Stimulated activated CD8-positive, alpha-beta memory T cell treated with anti-CD3 and anti-CD28 coated beads, Interleukin-12 subunit alpha, Interleukin-12 subunit beta, amount 100 ng/mL, for 24 hours (primary cell): ENCODE data around the gene PER1.

Source experiments
- DNase-seq: peaks from one replicate; pipeline ENCODE4 v3.0.0-alpha.2; 2020; ENCODE audit errors: extremely low read depth

The PER1 gene

DNA sequence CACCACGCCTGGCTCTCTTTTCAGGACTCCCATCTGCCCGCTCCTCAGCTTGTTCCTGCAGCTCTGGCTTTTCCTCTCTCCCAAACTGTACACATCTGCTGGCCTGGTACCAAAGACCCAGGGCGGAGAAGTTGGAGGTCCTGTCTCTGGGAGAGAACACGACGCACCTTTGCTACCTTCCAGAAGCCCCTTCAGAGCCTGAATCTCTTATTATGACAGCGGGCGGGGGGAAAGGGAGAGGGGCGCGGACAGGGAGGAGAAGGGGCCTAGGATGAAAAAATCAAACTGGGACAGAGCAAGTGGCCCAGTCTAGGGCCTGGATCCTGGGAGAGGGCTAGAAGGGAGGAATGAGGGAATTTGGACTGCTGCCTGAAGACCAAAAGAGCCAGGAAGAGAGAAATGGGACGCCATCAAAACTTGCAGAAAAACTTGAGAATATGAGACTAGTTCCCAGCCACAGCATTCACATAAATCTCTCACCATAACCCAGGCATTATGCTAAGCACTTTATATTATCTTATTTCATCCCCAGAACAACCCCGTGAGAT, 2.5 kb upstream of the PER1 start:
- no peak for DNase-seq

- peak; percentile 61 for DNase-seq
Observed at GRCh38 chr17:8153957-8154607, 1.9 kb upstream of the PER1 start.

DNA sequence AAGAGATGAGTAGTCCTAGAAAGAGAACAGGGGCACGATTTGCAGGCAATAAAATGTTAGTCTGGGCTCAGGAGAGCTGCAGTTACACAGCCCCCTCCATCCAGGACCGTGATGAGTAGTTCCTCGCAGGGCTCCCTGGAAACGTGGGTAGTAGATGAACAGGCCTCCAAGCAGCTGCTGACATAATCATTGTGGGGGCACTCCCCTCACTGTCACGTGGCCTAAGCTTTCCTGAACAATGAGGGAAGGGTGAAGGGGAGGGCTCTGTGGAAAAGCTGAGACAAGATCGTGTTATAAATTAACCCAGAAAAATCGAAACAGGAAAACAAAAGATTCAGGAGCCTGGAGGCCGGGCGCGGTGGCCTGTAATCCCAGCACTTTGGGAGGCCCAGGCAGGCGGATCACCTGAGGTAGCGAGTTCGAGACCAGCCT, 1.3 kb upstream of the PER1 start:
- DNase-seq: no peak

GRCh38 chr17:8153031-8153451, 837 bp upstream of the PER1 start:
- no peak for DNase-seq

DNA sequence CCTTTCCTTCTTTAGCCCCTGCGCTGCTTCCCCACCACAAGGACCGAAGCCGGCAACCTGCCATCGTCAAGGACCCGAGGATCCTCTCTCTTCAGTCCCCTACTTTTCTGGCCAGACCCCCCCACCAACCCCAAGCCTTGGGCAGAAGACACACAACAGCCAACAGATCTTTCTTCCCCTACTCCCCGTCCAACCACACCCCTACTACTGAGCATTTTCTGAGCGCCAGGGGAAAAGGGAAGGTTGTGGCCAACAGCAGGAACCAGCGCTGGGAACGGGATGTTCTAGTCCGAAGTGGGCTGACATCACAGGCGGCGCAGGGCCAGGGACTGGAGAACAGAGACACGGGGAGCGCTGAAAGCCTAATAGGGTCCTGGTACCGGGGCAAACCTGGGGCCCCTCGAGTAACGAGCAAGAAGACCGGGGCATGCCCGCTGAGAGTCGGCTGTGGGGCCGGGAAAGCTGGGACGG, 528 bp downstream of the PER1 start:
- DNase-seq: no peak

- DNase-seq: peak; percentile 70
Observed at GRCh38 chr17:8151120-8151640, 1.0 kb downstream of the PER1 start.

DNA sequence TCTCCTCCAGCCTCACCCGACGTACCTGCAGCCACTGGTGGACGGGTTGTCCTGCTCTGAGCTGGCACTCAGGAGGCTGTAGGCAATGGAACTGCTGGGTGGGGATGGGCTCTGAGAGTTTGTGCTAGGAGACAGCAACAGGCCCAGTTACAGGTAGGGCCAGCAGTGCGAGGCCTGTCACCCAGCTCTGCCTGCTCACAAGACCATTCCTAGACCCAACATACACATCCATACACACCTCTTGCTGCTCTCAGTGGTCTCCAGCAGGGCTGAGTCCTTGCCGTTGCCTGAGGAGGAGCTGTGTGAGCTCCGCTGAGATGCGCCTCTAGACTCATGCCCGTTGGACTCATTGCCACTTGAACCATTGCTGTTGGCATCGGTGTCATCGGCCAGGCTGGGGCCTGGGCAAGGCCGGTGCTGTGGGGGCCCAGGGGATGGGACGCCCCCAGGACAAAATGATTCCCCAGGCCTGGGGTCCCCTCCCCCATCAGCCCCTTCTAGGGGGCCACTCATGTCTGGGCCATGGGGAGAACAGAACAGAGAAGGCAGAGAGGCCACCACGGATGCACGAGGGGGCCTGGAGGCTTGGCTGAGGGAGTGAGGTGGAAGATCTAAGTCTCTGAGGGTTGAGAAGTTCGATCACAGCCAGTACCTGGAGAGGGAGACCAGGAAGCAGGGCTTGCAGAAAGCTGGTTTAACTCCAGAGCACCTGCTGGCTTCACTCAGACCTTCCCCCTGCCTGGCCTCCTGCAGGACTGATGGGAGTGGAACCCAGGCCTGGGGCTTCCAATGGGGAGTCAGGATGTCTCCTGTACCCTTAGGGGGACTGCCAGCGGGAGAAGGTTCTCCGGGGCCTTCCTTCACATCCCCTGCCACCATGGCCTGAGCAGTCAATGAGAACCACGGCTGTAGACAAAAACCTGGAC, 1.7 kb downstream of the PER1 start:
- no peak for DNase-seq

- DNase-seq: no peak
Observed at GRCh38 chr17:8149419-8150193, 2.6 kb downstream of the PER1 start.

DNA sequence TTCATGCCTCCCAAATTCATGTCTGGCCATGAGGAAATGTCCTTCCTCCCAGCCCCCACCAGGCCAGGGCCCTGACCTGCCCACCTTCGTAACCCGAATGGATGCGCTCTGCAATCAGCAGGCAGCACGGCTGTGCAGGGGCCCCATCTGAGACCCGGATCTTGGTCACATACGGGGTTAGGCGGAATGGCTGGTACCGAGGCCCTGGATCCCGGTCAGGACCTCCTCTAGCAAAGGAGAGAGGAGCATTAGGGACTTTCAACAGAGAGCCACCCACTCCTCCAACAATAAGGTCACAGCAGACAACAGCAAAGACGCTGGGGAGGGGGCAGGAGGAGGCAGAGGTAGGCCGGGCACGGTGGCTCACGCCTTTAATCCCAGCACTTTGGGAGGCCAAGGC, 3.6 kb downstream of the PER1 start:
- no peak for DNase-seq

- DNase-seq: no peak
Observed at GRCh38 chr17:8147805-8148404, 4.3 kb downstream of the PER1 start.

DNA sequence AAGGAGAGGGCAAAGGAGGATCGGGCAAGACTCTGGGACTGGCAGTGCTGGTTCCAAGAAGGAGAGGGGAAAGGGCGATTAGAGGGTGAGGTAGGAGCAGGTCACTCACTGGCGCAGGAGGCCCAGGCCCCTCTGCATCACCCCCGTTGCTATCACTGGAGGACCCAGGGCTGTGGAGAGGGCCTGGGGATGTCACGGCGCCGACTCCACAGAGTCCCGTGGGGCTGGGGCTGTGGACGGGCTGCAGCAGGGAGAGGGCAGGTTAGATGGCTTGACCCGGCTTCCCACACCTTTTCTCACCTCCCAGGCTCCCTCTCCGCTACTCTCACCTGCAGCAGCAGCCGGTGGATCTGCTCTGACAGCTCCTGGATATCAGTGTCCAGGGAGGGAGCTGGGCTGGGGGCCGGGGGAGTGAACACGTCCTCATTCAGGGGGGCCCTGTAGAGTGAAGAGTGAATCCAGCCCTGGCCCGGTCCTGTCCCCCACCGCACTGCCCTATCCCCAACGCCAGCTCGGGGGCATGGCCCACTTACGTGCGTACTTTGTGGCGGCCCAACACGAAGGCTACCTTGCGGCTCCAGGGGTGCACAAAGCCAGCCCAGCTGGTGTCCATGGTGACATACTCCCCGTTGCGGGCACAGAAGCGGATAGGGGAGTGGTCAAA, 4.9 kb downstream of the PER1 start:
- DNase-seq: no peak

DNA sequence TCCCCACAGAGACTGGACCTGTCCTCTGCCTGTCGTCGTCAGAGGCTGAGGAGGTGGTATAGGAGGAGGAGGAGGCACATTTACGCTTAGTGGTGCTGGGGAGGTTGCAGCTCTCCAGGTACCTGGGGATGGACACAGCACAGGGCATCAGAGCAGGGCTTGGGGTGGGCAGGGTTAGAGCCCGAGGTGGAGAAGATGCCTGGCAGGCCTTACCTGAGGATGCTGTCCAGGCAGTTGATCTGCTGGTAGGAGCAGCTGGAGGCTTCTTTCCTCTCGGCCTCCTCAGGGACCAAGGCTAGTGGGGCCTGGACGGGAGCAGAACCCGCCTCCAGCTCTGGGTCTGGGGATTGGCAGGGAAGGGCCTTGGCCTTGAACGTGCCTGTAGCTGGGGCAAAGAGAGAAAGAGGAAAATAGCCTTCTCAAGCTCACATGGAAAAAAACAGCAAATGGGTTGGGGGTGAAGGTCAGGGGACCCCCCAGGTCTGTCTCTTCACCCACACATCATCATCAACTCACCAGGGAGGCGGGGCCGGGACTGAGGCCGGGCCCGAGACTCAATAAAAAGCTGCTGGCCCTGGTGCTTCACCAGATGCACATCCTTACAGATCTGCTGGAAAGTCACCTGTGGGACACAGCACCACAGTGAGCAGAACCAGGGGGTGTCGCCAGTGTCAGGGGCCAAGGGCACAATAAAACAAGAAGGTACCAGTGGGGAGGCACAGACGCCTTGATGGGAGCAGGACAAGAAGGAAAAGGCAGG, 5.6 kb downstream of the PER1 start:
- DNase-seq: no peak

GRCh38 chr17:8145811-8146210, 6.4 kb downstream of the PER1 start:
- DNase-seq: no peak

DNA sequence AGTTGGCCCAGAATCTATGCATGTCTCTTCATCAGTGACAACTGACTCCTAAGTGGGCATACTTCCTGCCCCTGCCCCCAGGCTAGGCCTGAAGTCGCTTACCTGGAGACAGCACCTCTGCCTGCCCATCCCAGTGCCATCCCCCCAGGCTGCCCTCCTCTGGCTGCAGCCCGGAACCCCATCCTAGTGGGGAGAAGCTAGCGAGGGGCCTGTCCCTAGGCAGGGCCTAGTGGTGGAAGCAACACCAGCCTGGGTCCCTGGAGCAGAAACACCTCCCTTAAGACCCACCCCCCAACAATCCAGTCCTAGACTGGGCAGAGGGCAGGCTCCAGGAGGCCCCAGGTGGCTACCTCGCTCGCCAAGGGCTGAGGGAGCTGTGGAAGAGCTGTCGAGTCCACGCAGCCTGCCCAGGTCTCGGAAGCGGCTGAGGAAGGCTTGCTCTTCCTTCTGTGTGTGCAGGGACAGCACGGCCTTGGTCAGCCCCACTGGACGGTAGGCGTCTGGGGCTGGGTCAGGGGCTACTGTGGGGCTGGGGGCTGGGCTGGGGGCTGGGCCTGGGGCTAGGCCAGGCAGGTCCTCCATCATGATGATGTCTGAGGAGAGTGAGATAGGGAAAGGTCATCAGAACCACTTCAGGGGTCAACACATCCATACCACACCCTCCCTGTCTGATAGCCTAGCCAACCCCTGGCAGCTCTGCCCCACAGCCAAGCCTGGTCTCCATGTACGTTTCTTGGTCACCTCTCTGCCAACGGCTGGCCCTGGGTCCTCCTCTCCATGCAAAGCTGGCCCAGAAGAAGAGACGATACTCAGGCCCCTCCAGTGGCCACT, 7.6 kb downstream of the PER1 start:
- DNase-seq: no peak

GRCh38 chr17:8143581-8144400, 8.4 kb downstream of the PER1 start:
- DNase-seq: no peak

DNA sequence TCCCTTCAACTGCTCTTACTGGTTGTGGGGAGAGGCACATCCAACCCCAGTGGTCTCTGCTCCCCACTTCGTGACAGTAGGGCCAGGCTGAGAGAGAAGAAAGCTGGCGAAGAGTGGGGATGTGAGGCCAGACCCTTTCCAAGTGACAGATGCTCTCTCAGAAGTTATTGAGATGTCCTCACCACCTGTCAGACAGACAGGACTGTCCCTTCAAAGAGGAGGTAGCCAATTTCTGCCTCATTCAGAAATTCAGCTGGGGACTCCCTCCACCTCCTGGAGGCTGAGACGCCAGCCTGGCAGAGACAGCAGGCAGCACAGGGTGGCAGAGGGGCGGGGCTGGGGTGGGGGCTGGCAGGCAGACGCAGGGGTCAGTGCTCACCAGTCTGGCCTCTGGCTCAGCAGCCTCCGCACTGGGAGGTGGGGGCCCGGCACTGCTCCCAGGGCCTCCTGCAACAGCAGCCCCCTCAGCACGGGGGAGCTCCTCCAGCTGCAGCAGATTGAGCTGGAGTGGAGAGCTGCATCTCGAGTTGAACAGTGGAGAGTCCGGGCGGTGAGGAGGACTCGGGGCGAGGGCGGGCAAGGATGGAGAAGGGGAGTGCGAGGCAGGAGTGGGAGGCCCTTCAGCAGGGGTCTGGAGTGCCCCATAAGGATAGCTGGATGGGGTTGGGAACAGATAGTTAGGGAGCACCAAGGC, 9.2 kb downstream of the PER1 start:
- DNase-seq: no peak

- DNase-seq: no peak
Observed at GRCh38 chr17:8142158-8142886, 9.9 kb downstream of the PER1 start.
